ENCODE measurements around the gene GALNT17.

GRCh38 chr7:71266912-71267311 lies 135.0 kb downstream of the GALNT17 start:
- TF ChIP-seq CTCF (IDR thresholded peaks at IDR 0.05) (no peak), POLR2A (IDR thresholded peaks at IDR 0.05) (no peak), POLR2AphosphoS5 (IDR thresholded peaks at IDR 0.05) (no peak), EP300 (IDR thresholded peaks at IDR 0.05) (no peak)

All from upper lobe of left lung (tissue), 4 donors.